HepG2 (cell line): Measurements from ENCODE around the gene MBD4. TPM values are rescaled to one million over a fixed set of nuclear protein-coding genes. Genes with fewer than 3 reads are reported as not detected.

Source experiments
- HINFP ChIP-seq: sonication (generic); formaldehyde crosslinking; IDR thresholded peaks from 2 replicates; pipeline ENCODE4 v1.4.0; 2020; ENCODE audit warnings: low read depth, mild to moderate bottlenecking, missing genetic modification reagents
- KAT8 ChIP-seq: IDR thresholded peaks from 2 replicates; pipeline ENCODE4 v1.6.1; 2016; ENCODE audit warnings: missing genetic modification reagents, missing compliant biosample characterization
- KMT2B ChIP-seq: IDR thresholded peaks from 2 replicates; pipeline ENCODE4 v1.6.1; 2016; ENCODE audit warnings: missing genetic modification reagents, missing compliant biosample characterization
- PHF8 ChIP-seq: sonication (generic); formaldehyde crosslinking; IDR thresholded peaks from 2 replicates; pipeline ENCODE4 v1.5.0; 2020; ENCODE audit warnings: missing genetic modification reagents
- SP5 ChIP-seq: IDR thresholded peaks from 2 replicates; pipeline ENCODE4 v1.6.1; 2016; ENCODE audit warnings: low read depth, borderline replicate concordance
- ZBTB42 ChIP-seq: sonication (generic); formaldehyde crosslinking; IDR thresholded peaks from 2 replicates; pipeline ENCODE4 v1.5.0; 2020; ENCODE audit warnings: mild to moderate bottlenecking, missing genetic modification reagents
- ZKSCAN1 ChIP-seq: fragments of 150-350 bp; IDR thresholded peaks from 2 replicates; pipeline ENCODE4 v1.6.1; 2014; ENCODE audit warnings: low read length
- ZNF318 ChIP-seq: sonication (generic); formaldehyde crosslinking; IDR thresholded peaks from 2 replicates; pipeline ENCODE4 v1.4.0; 2020; ENCODE audit warnings: mild to moderate bottlenecking, missing genetic modification reagents
- ZNF496 ChIP-seq: sonication (generic); formaldehyde crosslinking; IDR thresholded peaks from 2 replicates; pipeline ENCODE4 v1.8.1; 2023; ENCODE audit warnings: mild to moderate bottlenecking, moderate library complexity, missing genetic modification reagents; ENCODE audit not compliant: insufficient replicate concordance
- ZNF687 ChIP-seq: sonication (generic); formaldehyde crosslinking; IDR thresholded peaks from 2 replicates; pipeline ENCODE4 v1.5.1; 2020; ENCODE audit warnings: mild to moderate bottlenecking, missing genetic modification reagents, moderate library complexity
- polyA plus RNA-seq, 8 experiments: library from polyadenylated mRNA; depleted of rRNA in 3 of 8; stranded (reverse) in 7 of 8; unstranded in 1 of 8; fragments of >200 nt; fragmentation: Illumina TruSeq in 4 of 8; extraction: Trizol in 4 of 8; gene quantifications; 2 replicates each; pipeline versions ENCODE4 v1.2.1 to v1.2.3, GENCODE V29; 2011 to 2016; ENCODE audit warnings: low read depth in 4 of 8, missing spikeins in 1 of 8, mixed read lengths in 1 of 8; ENCODE audit not compliant: insufficient read depth in 1 of 8
- total RNA-seq, 5 experiments: library from RNA; depleted of rRNA; stranded (reverse); fragments of >200 nt; fragmentation: Illumina TruSeq; extraction: Trizol; gene quantifications; 2 replicates each; pipeline ENCODE4 v1.2.3, GENCODE V29; 2016; ENCODE audit warnings: low read depth in 1 of 5

Gene MBD4
- total and polyA plus RNA-seq, 2 of the 13 experiments (the other 11 are each of a cell fraction or from before 2014, with no cell fraction given) = 14.9 to 25.3 TPM

GRCh38 chr3:129418041-129418973, 21.4 kb downstream of the MBD4 start (continued):
- no peak for TF ChIP-seq ZNF318 (CRISPR knock-in tag)
- TF ChIP-seq HINFP (CRISPR knock-in tag) = no peak
- no peak for TF ChIP-seq KAT8 (CRISPR knock-in tag)
- TF ChIP-seq ZNF496 (CRISPR knock-in tag) = no peak
- no peak for TF ChIP-seq KMT2B
- TF ChIP-seq ZBTB42 (CRISPR knock-in tag) = no peak
- peak; percentile 74 for TF ChIP-seq ZNF687 (CRISPR knock-in tag)
- no peak for TF ChIP-seq SP5 (CRISPR knock-in tag)
- 0 out of 2 replicates have a peak, but pooled peaks have one; percentile 25 for TF ChIP-seq PHF8 (CRISPR knock-in tag)
- TF ChIP-seq ZKSCAN1 = no peak
